GM18873 (cell line): ENCODE results near the gene PDE8B.

ENCODE experiments used
- ATAC-seq: cut with Tn5 transposase; IDR thresholded peaks from one replicate; pipeline ENCODE4 v1.9.1; 2021; ENCODE audit warnings: mild to moderate bottlenecking, moderate library complexity, moderate number of reproducible peaks; ENCODE audit not compliant: unreplicated experiment, low FRiP score

Gene PDE8B

DNA sequence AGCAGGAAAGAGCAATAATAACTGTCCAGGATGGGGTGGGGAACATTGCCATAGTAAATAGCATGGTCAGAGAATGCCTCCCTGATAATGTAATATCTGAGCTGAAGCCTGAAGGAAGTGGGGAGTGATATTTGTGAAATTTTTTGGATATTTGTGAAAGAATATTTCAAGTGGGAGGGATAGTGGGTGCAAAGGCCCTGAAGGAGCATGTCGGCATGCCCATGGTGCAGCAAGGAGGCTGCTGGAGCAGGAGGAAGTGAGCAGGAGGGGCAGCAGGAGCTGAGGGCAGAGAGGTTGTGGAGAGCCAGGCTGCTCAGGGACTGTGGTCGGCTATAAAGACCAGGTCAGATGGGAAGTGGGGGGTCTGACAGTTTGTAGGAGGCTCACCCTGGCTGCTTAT, 21.1 kb upstream of the PDE8B start:
- ATAC-seq = no peak

DNA sequence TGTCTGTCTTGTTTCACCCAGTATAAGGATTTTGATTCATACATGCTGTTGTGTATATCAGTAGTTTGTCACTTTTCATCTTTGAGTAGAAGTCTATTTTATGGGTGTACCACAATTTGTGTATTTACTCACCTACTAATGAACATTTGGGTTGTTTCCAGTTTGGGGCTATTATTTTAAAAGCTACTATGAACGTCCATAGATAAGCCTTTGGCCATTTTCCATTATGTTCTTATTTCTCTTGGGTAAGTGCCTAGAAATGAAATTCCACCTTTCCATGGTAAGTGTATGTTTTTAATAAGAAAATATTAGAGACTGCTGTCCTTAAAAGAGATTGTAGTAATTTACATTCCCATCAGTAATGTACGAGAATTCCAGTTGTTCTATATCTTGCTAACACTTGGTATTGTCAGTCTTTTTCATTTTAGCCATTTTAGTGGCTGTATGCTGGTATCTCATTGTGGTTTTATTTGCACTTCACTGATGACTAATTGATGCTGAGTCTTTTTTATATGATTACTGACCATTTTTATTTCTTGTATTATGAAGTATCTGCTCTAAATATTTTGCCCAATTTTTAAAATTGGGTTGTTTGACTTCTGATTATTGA, 17.9 kb upstream of the PDE8B start:
- no peak for ATAC-seq

DNA sequence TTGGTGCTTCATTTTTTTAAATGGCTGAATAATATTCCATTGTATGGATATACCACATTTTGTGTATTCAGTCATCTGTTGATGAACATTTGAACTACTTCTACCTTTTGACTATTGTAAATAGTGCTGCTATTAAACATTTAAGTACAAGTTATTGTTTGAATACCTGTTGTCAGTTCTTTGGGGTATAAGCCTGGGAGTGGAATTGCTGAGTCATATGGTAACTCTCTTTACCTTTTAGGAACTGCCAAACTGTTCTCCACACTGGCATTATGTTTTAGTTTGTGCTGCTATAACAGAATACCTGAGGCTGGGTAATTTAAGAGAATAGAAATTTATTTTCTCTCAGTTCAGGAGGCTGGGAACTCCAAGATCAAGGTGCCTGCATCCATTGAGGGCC, 15.7 kb upstream of the PDE8B start:
- ATAC-seq = no peak

DNA sequence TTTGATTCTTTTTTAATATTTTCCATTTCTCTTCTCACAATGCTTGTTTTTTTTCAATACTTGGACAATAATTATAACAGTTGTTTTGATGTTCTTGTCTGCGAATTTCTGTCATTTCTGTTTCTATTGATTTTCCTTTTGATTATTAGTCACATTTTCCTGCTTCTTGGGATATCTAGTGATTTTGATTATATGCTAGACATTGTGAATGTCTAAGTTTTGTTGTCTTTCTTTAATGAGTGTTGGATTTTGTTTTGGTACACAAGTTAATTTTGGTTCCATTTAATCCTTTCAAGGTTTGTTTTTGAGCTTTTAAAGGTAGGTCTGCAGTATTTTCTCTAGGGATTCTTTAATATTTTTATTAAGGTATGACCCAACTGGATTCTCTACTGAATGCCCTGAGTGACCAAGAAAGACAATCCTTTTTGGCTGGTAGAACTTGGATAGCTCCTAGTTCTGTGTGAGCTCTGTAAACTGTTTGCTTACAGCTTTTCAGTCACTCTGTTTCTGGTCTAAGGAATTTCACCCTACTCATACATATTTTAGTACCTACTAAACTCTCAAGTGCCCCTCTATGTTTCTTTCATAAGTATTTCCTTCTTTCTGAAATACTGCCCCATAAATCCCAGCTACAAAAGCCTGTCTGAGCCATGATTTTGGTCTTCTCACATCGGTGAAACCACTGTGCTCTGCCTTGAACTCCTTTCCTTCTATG, 12.5 kb upstream of the PDE8B start:
- ATAC-seq = no peak

DNA sequence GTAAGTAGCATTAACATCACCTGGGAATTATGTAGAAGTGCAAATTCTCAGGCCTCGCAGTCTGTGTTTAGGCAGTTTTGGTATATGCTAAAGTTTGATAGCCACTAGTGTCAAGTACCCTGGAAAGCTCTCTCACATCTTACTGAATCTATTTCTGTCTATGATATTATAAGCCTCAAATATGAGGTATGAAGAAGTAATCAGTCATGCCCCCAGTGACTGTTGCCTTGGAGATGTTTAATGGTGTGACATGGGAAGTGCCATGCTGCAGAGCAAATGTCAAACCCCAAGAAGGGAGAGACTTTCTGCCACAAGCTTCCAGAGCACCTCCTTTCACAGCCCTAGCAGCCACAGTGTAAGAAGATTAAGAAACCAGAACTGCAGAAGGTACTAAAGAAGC, 9.8 kb upstream of the PDE8B start:
- ATAC-seq = no peak

DNA sequence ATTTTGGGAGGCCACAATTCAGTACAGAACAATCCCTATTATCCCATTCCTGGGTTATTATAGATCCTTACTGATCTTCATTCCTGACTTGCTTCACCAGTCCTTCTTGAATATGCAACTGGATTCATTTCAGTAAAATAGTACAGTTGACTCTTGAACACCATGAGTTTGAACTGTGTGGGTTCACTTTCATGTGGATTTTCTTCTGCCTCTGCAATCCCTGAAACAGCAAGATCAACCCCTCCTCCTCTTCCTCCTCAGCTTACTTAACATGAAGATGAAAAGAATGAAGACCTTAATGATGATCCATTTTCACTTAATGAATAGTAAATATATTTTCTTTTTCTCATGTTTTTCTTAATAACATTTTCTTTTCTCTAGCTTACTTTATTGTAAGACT, 8.3 kb upstream of the PDE8B start:
- no peak for ATAC-seq

DNA sequence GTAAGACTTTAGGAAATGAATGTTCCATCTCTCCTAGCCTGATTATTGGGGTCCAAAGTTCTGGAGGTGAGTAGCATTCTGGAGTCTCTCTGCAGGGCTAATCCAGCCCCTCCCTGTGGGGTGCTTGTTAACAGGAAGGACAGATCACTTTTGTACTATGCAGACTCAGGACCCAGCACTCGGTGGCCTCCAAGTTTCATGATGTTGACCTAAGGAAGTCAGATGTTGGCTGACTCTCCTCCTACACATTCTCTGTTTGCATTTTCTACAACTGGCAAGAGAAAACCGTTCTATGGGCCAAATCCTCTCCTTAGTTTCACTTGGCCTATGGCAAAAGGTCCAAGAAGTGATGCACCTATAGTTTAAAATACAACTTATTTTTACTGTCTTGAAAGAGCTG, 5.5 kb upstream of the PDE8B start:
- no peak for ATAC-seq

DNA sequence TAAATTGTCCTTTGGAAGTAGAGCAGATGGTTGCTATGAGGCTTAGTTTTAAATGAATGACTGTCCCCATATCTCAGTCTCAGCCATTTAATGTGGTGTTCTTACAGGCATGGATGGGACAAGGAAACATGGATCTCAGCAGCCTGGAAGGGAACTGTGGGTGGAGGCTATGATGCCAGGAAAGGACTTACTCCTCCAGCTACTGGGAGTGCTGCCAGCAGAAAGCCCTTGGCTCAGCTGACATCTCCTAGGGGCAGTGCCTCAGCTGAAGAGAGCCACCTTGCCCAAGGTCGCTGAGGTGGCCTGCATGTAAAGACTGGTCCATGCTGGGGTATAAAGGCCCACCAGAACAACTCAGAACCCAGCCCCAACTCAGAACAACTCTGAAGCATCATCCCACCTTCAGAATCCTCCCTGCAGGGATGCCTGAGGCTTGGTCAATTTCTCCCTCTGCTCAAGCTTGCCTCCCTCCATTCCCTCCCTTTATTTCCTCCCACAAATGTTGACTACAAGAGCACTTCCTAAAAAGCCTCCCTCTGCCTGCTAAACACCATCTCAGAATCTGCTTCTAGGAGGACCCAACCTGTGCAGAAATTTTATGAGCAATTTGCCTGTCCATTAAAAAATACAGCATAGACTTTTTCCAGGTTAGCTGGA, 1.8 kb upstream of the PDE8B start:
- ATAC-seq = no peak

DNA sequence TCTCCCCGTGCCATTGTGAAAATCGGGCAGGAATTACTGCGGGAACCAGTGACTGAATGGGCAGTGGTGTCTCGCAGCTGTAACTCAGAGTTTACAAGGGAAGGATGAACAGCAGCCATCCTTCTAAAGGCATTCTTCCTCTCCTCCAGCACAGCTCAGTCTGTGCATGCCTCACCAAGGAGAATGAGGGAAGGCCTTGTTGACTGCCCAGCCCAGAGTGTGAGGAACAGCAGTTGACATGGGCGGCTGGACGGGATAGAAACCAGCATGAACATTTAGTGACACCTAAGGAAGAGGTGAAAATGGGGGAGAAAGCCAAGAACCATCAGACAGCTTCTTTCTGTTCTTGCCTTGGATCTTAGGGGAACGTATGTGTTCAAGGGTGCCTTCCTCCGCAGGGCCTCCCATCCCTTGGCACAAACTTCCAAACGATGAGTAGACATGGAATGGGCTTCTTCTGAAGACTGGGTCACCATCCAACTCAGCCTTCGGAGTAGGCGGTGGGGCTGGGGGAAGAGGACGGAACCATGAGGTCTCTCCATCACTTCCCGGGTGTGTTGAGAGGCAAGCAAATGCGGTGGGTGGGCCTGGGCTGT, 887 bp upstream of the PDE8B start:
- no peak for ATAC-seq

DNA sequence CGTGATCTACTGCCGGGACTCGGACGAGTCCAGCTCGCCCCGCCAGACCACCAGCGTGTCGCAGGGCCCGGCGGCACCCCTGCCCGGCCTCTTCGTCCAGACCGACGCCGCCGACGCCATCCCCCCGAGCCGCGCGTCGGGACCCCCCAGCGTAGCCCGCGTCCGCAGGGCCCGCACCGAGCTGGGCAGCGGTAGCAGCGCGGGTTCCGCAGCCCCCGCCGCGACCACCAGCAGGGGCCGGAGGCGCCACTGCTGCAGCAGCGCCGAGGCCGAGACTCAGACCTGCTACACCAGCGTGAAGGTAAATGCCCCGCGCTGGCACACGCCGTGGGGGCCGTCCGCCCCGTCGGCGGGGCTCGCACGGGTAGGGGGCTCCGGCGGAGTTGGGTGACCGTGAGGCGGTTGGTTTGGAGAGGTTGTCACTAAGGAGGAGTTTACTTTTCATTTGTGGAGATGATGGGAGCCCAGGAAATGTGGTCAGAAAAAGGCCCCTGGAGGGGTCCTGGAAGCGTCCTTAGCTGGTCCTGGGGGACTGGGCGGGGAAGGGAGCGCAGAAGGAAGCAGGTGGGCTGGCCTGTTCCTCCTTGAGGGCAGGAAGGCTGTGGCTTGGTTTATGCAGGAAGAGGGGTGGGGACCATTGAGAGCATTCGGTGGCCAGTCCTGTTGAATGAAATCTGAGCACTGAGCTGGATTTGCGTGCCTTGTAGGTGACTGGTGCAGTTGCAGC, 647 bp downstream of the PDE8B start:
- no peak for ATAC-seq

DNA sequence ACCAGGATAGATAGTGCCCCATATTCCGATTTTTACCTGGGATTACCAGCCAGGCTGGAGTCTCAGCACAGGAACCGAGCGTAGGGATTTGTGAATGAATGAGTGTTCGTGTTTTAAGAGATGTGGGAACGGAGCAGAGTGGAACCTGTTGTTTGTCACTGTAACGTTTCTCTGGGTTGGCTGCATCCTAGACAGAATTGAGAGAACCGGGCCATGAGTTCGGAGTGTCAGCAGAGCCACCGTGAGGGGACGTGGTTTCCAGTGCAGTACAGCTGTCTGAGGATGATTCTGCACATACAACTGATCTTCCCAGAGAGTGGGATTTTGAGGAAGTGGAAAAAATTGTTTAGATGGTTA, 1.2 kb downstream of the PDE8B start:
- ATAC-seq = no peak

DNA sequence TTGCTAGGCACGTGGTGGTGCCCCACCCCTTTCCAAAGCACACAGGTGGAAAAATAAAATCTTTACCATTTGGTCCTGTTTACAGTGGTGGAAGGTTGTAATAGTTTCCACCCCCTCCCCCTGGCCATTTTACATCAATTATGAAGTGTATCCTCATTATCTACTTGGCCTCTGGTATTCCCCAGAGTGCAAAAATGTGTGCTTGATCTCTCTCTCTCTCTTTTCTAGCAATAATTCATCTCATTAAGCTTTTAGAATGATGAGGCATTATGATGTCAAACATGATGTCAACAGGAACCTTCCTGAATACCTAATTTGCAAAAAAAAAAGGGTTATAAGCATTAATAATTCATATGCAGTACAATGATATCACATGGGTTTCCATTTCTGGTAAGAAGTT, 3.1 kb downstream of the PDE8B start:
- no peak for ATAC-seq

DNA sequence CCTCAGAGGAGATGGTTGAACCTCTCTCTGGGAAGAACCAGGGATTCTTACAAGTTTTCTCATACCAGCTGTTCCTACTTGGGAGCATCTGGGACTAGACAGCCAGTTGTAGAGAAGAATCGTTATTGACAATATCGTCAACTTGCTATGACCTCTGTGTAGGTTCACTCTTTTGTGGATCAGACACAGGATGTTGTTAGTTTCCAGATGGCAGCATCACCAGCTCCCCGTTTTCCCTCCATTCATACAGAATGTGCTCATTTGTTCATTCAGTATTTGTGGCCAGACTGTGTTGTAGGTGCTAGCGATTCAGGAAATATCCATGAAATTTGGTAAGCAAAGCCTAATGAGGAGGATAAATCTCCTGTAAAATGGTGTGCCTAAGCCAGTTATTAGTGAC, 3.7 kb downstream of the PDE8B start:
- no peak for ATAC-seq

DNA sequence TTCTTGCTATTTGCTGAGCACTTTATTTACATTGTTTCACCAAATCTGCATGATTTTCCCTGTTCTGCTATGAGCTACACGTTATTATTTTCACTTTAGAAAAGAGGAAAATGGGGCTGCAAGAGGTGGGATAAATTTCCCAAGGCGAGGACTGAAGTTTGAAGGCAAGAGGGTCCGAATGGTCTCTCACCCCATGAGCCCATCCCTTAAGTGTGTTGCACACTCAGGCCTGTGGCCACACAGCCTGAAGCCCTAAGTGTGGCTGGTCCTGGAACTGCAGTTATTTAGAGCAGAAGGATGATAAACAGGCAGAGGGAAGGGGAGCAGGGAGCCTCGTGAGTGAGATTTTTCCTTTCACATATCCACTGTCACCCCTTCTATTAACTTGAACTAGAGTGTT, 7.8 kb downstream of the PDE8B start:
- no peak for ATAC-seq

DNA sequence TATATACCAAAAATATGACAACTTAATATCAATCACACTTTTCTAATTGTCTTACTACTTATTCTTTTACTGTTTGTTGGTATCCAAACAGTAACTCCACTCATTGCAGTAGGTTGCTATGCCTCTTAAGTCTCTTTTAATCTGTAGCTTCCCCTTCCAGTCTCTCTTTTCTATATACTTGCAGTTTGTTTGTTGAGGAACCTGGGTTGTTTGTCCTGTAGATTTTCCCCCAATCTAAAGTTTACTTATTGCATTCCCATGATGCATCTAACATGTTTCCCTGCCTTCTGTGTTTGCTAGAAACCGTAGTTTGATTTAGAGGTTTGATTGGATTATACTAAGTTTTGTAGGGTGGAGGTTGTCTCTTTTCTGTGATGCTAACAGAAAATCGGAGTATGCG, 10.6 kb downstream of the PDE8B start:
- ATAC-seq = no peak

DNA sequence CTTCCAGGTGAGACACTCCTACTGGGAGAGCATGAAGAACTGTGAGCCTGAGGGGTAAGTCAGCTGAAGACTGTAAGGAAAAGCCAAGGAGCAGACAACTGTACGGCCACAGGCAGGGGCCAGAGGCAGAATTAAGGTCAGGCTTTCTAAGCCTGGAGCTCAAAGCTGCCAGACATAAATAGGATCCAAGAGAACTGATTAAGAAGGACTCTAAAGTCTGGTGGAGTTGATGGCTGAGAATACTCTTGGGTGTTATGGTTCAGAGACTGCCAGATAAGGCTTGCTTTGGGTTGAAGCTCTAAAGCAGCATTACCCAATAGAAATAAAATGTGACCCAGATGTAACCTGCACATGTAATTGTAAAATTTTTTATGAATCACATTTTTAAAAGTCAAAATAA, 12.2 kb downstream of the PDE8B start:
- no peak for ATAC-seq

DNA sequence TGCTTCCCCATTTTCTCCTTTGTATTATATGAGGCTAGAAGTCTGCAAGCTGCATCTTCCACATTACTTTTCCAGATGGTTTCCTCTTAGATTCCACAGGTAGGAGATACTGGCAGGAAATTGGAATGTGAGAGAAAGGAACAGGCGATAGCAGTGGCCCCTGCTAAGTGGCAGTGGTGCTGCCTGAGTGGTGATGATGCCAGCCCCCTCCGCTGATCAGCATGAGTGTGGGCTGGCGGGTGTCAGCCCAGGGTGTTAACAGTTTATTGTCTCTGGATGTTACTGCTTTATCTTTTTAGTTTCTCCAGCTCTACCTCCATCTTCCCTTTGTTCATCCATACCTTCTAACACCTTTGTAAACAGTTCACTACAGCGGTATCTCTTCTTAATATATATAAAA, 13.2 kb downstream of the PDE8B start:
- no peak for ATAC-seq

DNA sequence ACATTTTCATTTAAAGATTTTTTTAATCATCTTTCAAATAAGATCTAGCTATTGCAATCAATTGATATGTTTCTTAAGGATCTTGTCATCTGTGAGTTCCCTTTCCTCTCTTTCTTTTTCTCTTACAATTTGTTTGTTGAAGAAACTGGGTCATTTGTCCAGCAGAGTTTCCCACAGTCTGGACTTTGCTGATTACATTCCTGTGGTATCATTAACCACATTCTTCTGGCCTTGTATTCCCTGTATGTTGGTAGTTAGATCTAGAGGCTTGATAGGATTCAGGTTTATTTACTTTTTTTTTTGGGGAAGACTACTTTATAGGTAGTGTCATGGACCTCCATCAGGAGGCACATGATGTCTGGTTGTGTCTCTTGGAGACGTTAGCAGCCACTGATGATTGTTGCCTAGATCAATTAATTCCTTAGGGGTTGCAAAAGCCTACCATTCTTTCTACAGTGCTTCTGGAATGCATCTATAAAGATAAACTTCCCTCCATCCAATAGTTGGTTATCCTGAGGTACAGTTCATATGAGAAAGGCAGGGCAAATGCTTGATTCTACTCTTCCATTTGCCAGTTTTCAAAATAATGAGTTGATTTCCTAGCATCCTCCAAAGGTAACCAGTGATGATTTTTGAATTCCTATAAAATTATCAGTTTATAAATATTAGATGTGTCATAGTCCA, 14.3 kb downstream of the PDE8B start:
- ATAC-seq = no peak

DNA sequence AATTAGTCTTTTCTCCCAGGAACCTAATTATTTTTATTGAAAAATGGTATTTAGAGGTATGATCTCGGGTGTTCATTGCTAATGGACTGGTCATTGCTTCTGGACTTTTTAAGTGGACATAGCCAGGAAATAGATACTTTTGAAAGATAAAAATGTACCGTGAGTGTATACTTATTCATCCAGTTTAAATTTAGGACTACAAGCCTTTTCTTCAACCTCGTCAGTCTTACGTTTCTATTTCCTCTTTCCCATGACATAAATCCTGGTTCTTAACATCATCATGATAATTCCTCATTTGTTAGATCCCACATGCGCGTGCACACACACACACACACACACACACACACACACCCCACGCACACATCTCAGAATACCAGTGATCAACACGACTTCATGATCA, 15.1 kb downstream of the PDE8B start:
- no peak for ATAC-seq

DNA sequence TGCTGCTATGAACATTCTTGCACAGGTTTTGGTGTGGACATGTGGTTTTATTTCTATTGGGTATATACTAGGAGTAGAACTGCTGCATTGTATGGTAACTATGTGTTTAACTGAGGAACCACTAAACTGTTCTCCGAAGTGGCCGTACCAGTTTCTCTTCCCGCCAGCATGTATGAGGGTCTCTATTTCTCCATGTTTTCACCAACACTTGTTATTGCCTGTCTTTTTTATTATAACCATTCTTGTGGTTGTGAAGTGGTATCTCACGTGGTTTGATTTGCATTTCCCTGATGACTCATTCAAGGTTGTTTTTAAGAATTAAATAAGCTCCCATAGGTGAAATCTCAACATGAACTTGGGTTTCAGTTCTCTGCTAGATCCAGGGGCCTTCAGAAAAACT, 19.4 kb downstream of the PDE8B start:
- ATAC-seq = no peak
